GM18868 (cell line): ENCODE results near the gene TUBA3D.
"Not testable (repeated sequence)": the region's sequence is repeated elsewhere in the genome, so short reads cannot be mapped to it uniquely, and the experiment has no call there.

Experiments used
- ATAC-seq: cut with Tn5 transposase; IDR thresholded peaks from one replicate; pipeline ENCODE4 v1.9.1; 2021; ENCODE audit warnings: mild to moderate bottlenecking, moderate library complexity; ENCODE audit not compliant: unreplicated experiment

Gene TUBA3D

GRCh38 chr2:131530626-131531344 lies 54.9 kb downstream of the TUBA3D start:
- not testable (repeated sequence) for ATAC-seq

DNA sequence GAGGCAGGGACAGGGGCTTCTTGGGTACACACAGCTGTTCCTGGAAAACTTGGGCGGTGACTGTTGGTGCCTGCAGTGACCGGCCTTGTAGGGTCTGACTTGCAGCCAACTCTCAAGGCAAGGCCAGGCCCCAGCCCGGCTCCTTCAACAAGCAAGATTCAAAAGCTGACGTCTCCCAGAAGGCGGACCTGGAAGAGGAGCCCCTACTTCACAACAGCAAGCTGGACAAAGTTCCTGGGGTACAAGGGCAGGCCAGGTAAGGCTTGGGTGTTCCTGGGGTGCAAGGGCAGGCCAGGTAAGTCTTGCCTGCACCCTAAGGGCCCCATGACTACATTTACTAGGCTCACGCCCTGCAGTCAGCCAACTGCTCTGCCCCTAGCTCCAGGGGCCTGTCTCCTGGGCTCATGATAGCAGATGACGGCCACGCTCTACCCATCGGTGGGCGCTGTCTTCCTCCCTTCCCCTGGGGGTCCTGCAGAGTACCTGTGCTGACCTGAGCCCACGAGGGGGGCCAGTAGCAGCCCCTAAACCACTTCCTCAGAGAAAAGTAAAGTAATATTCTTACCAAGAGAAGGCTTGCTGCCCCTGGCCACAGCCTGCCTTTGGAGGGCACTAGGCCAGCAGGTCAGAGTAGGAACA lies 55.7 kb downstream of the TUBA3D start:
- not testable (repeated sequence) for ATAC-seq
